ENCODE measurements around the gene DDB1.

GRCh38 chr11:61273178-61274078 lies 59.5 kb downstream of the DDB1 start:
- no peak for TF ChIP-seq POLR2A (IDR thresholded peaks at IDR 0.05)
- TF ChIP-seq CTCF (IDR thresholded peaks at IDR 0.05), result no peak
